Stimulated activated CD8-positive, alpha-beta memory T cell treated with anti-CD3 and anti-CD28 coated beads, Interleukin-12 subunit alpha, Interleukin-12 subunit beta, amount 100 ng/mL, for 24 hours (primary cell): ENCODE measurements around the gene TNFSF11.
"Not testable (repeated sequence)": the region's sequence is repeated elsewhere in the genome, so short reads cannot be mapped to it uniquely, and the experiment has no call there.

Source experiments
- DNase-seq: peaks from one replicate; pipeline ENCODE4 v3.0.0-alpha.2; 2020; ENCODE audit errors: extremely low read depth

Gene TNFSF11, protein sequence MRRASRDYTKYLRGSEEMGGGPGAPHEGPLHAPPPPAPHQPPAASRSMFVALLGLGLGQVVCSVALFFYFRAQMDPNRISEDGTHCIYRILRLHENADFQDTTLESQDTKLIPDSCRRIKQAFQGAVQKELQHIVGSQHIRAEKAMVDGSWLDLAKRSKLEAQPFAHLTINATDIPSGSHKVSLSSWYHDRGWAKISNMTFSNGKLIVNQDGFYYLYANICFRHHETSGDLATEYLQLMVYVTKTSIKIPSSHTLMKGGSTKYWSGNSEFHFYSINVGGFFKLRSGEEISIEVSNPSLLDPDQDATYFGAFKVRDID

GRCh38 chr13:42574011-42574410, at the start of gene TNFSF11:
TSS of gene TNFSF11 (plus strand) at chr13:42574152. CDS start at chr13:42574304, 152 bp downstream.
- no peak for DNase-seq

DNA sequence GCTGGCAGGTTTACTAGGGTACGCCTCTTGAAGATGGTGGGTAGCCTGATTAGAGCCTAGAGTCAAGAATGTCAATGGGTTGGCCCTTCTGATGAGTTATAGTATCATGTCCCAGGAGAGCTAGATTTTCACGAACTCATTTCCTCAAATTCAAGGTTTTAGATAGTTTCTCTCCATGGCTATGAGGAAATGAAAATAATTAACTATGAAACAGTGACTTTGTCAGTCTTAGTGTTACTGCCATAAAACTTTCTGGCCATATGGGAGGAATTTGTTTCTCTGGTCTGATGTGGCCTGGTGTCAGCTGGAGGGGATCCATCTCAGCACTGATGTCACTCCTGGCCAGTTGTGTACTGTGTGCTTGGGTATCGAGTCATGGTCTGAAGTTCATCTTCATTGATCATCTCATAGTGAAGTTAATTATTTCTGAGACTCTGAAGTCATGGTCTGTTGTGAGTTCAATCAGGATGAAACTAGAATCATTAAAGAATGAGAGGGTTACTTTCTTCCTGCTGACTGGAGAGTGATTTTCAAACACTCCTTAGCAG, 49.4 kb upstream of the TNFSF11 start:
- DNase-seq = no peak

DNA sequence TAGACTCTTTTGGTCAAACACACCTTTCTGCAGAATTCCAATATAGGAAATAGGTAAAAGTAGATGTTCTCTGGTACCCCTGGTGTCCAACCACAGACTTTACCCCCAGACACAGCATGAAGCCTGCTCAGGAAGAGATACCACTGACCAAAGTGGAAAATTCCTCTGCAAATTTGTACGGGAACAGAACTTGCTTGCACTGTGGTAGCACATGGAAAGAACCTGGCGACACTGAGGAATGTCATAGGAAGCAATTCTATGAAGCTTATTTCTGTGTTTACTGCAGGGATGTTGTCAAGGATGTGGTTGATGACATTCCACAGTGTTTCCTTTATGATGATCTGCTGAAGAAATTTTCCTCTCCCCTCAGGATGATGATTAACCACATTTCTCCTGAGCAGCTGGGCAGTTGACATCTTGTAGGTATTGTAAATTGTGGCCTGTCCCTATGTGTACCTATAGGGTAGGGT, 48.9 kb upstream of the TNFSF11 start:
- no peak for DNase-seq

- no peak for DNase-seq
These were observed 47.7 kb upstream of the TNFSF11 start for GRCh38 chr13:42526276-42526675.

DNA sequence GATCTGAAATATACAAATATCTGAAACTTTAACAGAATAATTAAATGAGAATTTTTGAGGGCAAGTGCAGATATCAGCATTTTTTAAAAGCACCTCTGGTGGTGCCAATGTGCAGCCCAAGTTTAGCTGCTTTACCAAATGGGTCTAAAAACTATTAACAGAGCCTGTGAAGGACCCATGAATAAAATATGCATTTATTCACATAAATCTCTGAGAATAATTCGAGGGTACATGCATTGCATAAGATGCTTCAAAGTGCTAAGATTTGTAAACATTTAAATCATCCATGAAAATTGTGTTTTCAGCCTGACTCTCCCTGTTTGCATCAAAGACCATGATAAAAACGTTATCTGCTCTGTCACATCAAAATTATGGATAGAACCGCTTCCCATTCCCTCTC, 47.1 kb upstream of the TNFSF11 start:
- no peak for DNase-seq

- no peak for DNase-seq
These were observed 41.2 kb upstream of the TNFSF11 start for GRCh38 chr13:42532561-42533335.

DNA sequence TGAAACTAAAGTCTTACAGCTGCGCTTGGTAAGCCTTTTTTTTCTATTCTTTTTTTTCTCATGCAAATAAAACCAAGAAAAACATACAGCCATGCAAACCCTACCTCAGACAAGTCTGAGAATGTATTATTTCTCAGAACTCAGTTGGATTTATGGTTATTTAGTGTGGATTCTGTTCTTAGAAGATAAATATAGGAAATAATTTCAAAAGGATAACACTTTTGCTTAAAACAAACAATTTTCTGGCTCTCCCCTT, 40.7 kb upstream of the TNFSF11 start:
- DNase-seq = no peak

DNA sequence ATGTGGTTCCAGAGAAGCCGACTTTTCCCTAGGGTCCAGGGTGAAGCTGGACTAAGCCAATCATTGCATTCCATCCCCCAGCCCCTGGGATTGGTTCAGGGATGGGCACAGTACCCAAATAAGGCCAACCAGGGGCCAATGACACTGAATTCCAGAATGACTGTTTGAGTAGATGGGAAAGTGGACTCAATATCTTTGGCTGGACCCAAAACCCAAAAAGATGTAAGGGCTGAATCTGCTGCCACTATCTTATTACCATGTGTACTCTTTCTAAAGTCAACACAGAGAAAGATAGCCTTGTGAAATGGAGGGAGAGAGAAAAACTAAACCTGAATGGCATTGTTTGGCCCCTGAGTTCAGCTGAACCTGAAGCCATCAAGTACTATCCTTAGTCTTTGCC, 39.2 kb upstream of the TNFSF11 start:
- no peak for DNase-seq

GRCh38 chr13:42538996-42539395, 35.0 kb upstream of the TNFSF11 start:
- DNase-seq = no peak

- DNase-seq = no peak
These were observed 34.3 kb upstream of the TNFSF11 start for GRCh38 chr13:42539670-42540069.

- DNase-seq = no peak
These were observed 30.6 kb upstream of the TNFSF11 start for GRCh38 chr13:42543215-42543797.

GRCh38 chr13:42544246-42544926, 29.6 kb upstream of the TNFSF11 start:
- no peak for DNase-seq

DNA sequence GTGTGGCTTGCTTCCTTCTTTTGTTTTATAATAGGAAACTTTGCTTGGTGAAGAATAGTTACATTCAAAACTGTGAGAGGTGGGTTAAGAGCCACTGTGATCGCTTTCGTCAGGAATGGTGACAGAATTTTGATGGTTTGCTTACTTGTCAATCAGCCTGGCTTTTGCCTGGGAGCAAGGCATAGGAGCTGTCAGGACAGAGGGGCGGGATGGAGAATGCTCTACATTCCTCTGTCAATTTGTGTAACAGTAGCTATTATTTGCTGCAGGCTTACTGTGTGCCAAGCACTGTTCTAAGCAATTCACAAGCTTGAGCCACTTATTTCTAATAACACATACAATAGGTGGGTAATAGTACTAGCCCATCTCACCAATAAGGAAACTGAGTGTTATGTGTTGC, 28.1 kb upstream of the TNFSF11 start:
- DNase-seq = no peak

GRCh38 chr13:42547612-42548011, 26.3 kb upstream of the TNFSF11 start:
- no peak for DNase-seq

- DNase-seq = no peak
These were observed 25.0 kb upstream of the TNFSF11 start for GRCh38 chr13:42548731-42549551.

DNA sequence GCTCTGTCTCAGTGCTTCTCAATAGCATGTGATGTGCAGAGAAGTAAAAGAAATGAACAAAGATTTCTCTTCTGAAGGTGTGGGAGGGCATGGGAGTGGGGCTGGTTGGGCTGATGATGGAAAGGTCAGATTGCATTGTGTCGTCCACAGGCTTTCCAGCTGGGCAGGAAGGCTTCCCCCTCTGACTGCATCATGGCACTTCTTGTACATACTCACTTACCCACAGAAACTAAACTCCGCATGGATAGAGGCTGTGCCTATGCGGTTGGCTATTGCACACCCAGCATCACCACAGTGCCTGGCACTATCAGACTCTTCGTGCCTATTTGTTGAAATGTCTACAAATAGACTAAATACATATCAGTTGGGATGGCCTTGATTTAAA, 24.4 kb upstream of the TNFSF11 start:
- no peak for DNase-seq

DNA sequence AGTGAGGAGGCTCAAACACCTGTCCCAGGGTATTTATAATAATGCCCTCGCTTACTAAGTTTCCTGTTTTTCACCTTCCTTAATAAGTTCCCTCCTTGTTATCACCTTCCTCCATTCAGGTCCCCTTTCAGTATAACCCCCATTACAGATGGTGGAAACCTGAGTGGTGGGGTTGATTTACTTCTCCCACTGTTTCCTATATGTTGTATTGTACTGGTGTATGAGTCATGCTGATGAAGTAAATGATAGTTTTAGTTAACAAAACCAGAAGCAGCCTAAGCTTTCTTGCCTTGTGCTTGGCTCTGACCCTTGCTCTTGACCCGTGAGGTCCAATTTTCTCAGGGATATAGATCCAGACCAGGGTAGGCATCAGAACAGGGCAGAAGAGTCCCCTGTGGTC, 22.3 kb upstream of the TNFSF11 start:
- no peak for DNase-seq

DNA sequence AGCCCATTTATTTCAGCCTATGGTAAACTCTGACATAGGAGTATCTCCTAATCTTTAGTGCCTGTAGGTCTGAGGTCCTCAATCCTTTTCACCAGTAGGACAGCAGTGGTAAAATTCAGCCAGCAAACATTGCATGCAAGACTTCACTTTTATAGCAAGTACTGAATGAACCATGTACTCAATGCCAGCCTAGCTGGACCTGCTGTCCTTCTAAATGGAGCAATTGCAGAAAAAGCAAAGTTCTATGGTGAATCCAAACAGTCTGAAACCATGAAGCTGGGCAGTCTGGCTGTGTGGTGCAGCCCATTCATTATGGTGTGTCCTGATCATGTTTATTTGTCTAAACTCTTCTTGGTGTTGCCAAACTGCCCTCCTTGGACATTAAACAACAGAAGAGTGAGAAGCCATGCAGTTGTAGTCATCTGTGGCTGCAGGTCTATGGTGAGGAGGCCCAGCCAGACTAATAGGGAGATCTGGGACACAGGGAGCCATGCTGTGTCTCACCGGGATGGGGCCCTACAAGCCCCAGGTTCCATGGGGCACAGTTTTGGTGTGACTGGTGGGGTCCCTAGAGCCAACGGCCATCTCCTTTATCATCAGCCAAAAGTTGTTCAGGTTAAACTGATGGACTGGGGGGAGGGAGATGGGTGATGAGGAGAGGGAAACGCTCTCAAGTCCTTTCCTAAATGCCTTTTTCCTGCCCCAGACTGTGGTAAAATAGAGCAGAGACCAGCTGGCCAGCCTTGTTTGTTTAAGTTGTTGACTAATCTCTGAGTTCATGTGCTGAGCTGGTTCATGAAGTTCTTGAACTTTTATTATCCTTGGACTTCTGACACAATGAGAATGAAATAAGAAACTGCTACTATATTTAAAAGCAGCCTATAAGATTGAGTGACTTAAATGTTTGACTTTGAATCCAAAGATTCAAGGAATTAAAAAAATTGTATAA, 20.6 kb upstream of the TNFSF11 start:
- no peak for DNase-seq

- no peak for DNase-seq
These were observed 14.9 kb upstream of the TNFSF11 start for GRCh38 chr13:42559057-42559456.

- DNase-seq = not testable (repeated sequence)
These were observed 14.3 kb upstream of the TNFSF11 start for GRCh38 chr13:42559573-42560218.
